GM21619 (cell line): ENCODE data around the gene APOF.
A peak's percentile ranks its signal among the peaks of the same experiment; 100 is the strongest.
"Not testable (repeated sequence)": the region's sequence is repeated elsewhere in the genome, so short reads cannot be mapped to it uniquely, and the experiment has no call there.

ENCODE experiments used
- ATAC-seq: cut with Tn5 transposase; IDR thresholded peaks from one replicate; pipeline ENCODE4 v1.9.1; 2021; ENCODE audit not compliant: unreplicated experiment

APOF gene

GRCh38 chr12:56333679-56334489 is 28.8 kb downstream of the APOF start, which contains the start of gene PAN2:
Gene PAN2, minus strand, starts transcription at chr12:56334000. Its CDS starts 906 bp downstream, at chr12:56333094.
- ATAC-seq: peak; percentile 92

- ATAC-seq: no peak
Observed at GRCh38 chr12:56333197-56333678, 29.4 kb downstream of the APOF start.

- no peak for ATAC-seq
Observed at GRCh38 chr12:56332512-56333196, 30.0 kb downstream of the APOF start.

- ATAC-seq: no peak
Observed at GRCh38 chr12:56330936-56331490, 31.6 kb downstream of the APOF start.

- no peak for ATAC-seq
Observed at GRCh38 chr12:56326533-56326932, 36.1 kb downstream of the APOF start.

- ATAC-seq: no peak
Observed at GRCh38 chr12:56326126-56326525, 36.5 kb downstream of the APOF start.

GRCh38 chr12:56324206-56324605 is 38.5 kb downstream of the APOF start:
- no peak for ATAC-seq

- ATAC-seq: not testable (repeated sequence)
Observed at GRCh38 chr12:56321610-56322009, 41.0 kb downstream of the APOF start.

GRCh38 chr12:56321027-56321426 is 41.6 kb downstream of the APOF start:
- ATAC-seq: no peak

GRCh38 chr12:56317675-56318074 is 45.0 kb downstream of the APOF start:
- no peak for ATAC-seq

- ATAC-seq: peak; percentile 86
Observed at GRCh38 chr12:56315622-56316473, 46.8 kb downstream of the APOF start, which contains the start of gene CNPY2. Gene CNPY2, minus strand, starts transcription at chr12:56315988. Its CDS starts 771 bp downstream, at chr12:56315217.

GRCh38 chr12:56315249-56315621 is 47.4 kb downstream of the APOF start:
- no peak for ATAC-seq

- no peak for ATAC-seq
Observed at GRCh38 chr12:56311003-56311402, 51.7 kb downstream of the APOF start.
